ENCODE data around the gene FNBP1L.
"Not testable (repeated sequence)": the region's sequence is repeated elsewhere in the genome, so short reads cannot be mapped to it uniquely, and the experiment has no call there.

FNBP1L gene

GRCh38 chr1:93443454-93443853, 4.5 kb upstream of the FNBP1L start:
- DNase-seq (ENCODE audit: low read depth in 2 of 2), result no peak

GRCh38 chr1:93446837-93447451, 974 bp upstream of the FNBP1L start:
- DNase-seq (ENCODE audit: low read depth in 2 of 2), result no peak

DNA sequence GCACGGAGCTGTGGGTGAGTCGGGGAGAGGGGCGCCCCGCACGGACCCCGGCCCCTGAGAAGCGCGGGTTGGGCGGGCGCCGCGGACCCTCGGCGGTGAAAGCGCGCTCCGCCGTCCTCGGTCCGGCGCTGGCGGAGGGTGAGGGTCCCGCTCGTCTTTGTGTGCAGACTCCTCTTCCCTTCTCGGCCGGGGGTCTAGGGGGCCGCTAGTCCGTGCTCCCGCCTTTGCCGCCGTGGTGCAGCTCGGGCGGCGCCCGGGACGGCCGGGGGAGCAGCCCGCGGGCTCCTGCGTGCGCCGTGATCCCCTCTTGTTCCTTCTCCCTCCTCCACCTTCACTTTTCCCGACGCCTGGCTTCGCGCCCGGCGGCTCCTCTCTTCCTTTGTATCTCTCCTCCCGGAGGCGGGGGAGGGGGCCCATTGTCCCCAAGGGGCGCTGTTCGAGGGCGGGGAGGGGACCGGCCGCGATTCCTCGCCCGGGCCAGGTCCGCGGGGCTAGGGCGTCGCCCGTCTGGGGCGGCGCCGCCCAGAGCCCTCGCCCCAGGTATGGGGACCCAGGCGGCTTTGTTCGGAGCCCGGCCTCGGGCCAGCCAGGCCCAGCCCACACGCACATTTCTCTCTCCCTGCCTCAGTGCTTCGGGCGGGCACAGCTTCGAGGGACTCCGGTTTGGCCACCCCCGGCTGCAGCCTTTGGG, 519 bp downstream of the FNBP1L start:
- no peak for DNase-seq (ENCODE audit: low read depth in 2 of 2)

GRCh38 chr1:93448983-93449804, 1.3 kb downstream of the FNBP1L start:
- no peak for DNase-seq (ENCODE audit: low read depth in 2 of 2)

DNA sequence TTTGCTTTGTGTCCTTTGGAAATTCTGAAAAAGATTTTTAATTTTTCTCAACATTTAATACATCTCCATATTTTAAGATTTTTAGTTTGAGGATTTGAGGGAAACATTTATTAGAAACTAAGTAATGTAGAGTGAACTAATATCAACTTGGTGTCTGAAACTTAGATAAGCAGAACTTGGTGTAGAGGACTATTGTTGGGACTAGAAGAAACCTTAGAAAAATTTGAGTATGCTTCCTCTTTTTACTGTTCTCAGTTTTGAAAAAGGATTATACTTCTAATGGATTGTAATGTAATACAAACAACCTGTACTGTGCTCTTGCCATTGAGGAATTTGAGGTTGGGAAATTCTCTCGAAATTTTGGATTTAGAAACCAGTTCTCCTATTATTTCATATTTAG, 2.4 kb downstream of the FNBP1L start:
- no peak for DNase-seq (ENCODE audit: low read depth in 2 of 2)

DNA sequence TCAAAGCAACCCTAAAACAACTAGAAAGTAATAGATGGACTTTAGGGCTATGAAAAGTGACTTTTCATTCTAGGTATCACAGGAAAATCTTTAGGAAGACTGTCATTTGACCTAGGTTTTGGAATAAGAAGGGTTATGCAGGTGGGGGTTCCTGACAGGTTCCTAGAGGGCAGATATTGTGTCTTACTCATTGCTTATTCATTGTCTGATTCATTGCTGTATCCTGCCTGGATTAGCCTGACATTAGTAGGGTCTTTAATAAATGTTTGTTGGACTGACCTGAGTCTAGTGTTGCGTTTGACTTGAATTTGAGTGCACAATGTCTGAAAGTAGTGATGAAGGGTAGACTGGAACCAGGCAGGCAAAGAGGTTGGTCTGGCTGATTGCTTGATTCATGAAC, 6.0 kb downstream of the FNBP1L start:
- DNase-seq (ENCODE audit: low read depth in 2 of 2), result no peak

GRCh38 chr1:93459126-93459525, 11.2 kb downstream of the FNBP1L start:
- DNase-seq (ENCODE audit: low read depth in 2 of 2), result no peak

DNA sequence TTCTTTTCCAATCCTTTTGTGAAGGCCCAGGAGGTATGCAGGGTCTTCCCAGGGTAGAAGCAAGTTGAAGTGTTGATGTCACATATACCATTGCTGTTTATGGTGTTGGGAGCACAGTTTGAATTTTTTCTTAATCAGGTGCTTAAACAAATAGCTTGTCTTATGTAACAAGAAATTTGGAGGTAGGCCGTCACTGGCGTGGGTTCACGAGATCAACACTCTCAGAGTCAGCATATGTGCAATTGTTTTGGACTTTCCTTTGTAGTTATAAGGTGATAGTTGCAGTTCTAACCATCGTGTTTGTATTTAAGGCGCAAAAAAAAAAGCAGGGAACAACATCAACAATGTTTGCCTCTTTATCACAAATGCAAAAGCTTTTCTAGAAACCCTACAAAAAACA, 13.3 kb downstream of the FNBP1L start:
- no peak for DNase-seq (ENCODE audit: low read depth in 2 of 2)

DNA sequence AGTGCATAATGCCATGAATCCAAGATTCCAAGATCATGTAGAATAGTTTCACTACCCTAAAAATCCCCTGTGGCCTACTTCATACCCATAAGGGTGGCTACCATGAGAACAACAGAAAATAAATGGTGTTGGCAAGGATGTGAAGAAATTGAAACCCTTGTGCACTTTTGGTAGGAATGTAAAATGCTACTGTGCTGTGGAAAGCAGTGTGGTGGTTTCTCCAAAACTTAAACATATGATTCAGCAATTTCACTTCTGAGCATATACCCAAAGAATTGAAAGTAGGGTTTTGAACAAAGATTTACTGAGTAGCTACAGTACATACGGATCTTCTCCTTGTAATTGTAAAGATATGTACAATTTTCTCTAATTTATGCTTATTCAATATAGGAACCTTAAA, 16.0 kb downstream of the FNBP1L start:
- no peak for DNase-seq (ENCODE audit: low read depth in 2 of 2)

GRCh38 chr1:93465371-93466082, 17.6 kb downstream of the FNBP1L start:
- not testable (repeated sequence) for DNase-seq (ENCODE audit: low read depth in 2 of 2)

GRCh38 chr1:93467606-93468005, 19.7 kb downstream of the FNBP1L start:
- no peak for DNase-seq (ENCODE audit: low read depth in 2 of 2)

GRCh38 chr1:93468662-93469061, 20.7 kb downstream of the FNBP1L start:
- DNase-seq (ENCODE audit: low read depth in 2 of 2), result no peak

GRCh38 chr1:93469223-93469622, 21.3 kb downstream of the FNBP1L start:
- DNase-seq (ENCODE audit: low read depth in 2 of 2), result not testable (repeated sequence)

DNA sequence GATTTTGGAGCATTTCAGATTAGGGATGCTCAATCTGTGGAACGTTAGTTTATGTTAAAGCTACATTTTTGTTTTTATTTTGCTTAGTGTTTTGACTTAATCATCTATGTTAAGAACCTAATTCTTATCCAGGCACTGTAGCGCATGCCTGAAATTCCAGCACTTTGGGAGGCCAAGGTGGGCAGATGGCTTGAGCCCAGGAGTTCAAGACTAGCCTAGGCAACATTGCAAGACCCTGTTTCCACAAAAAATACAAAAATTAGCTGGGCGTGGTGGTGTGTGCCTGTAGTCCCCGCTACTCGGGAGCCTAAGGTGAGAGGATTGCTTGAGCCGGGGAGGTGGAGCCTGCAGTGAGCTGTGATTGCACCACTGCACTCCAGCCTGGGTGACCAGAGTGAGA, 23.4 kb downstream of the FNBP1L start:
- no peak for DNase-seq (ENCODE audit: low read depth in 2 of 2)

DNA sequence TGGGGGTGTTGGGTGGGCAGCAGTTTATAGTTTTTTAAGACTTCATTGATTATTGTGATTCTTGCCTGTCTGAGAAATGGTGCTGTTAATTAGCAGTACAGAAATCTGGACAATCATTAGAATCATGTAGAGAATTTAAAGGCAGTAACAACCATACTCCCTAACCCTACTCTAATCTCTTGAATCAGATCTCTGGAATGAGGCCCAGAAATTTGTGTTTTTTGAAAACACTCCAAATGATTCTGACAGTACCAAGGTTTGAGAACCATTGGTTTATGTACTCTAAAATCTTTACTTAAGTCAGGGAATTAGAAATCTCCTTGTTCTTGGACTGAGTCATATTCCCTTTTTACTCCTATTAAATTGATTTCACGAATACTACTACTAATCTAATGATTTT, 24.0 kb downstream of the FNBP1L start:
- DNase-seq (ENCODE audit: low read depth in 2 of 2), result no peak

DNA sequence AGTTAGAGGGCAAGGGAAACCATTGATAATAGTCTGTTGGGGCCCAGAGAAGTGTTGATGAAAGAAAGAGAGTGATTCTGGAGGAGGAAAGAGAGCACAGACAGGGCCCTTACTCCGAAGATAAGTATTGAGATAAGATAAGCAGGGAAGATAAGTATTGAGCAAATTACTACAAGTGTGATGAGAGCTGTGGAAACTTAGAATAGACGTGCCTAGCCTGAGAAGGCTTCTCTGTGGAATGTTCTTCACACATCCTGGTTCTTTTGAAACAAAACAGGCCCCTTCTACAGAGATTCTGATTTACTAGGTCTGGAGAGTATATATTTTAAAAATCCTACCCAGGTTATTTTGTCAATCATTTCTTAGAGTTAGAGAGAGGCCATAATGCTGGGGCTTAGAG, 26.4 kb downstream of the FNBP1L start:
- no peak for DNase-seq (ENCODE audit: low read depth in 2 of 2)

DNA sequence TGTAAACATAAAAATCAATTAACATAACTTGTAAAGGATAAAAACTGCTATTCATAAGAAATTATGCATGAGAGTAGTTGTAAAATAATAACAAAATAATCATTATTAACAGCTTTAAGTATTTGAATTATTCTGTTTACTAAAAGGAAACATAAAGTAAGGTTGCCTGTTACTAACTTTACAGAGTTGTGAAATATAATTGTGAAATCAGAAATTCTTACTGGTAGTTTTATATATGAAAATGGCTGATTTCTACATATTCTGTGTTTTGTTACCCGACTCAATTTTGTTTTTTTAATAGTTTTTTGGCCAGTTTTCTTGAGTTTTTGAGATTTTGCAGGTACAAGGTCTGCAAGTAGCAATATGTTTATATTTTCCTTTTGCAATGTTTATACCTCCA, 27.8 kb downstream of the FNBP1L start:
- DNase-seq (ENCODE audit: low read depth in 2 of 2), result no peak

DNA sequence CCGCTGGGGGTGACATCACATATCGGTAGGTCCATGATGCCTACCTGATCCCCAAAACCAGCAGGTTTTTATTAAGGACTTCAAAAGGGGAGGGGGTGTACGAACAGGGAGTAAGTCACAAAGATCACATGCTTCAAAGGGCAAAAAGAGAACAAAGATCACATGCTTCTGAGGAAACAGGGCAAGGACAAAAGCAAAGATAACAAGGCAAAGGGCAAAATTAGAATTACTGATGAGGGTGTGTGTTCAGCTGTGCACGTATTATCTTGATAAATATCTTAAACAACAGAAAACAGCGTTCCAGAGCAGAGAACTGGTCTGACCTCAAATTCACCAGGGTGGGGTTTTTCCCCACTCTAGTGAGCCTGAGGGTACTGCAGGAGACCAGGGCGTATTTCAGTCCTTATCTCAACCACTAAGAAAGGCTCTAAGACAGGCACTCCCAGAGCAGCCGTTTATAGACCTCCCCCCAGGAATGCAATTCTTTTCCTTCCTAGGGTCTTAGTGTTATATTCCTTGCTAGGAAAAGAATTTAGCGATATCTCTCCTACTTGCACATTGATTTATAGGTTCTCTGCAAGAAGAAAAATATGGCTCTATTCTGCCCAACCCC, 31.3 kb downstream of the FNBP1L start:
- DNase-seq (ENCODE audit: low read depth in 2 of 2), result not testable (repeated sequence)

GRCh38 chr1:93481899-93482298, 34.0 kb downstream of the FNBP1L start:
- not testable (repeated sequence) for DNase-seq (ENCODE audit: low read depth in 2 of 2)

GRCh38 chr1:93483200-93483599, 35.3 kb downstream of the FNBP1L start:
- DNase-seq (ENCODE audit: low read depth in 2 of 2), result no peak

DNA sequence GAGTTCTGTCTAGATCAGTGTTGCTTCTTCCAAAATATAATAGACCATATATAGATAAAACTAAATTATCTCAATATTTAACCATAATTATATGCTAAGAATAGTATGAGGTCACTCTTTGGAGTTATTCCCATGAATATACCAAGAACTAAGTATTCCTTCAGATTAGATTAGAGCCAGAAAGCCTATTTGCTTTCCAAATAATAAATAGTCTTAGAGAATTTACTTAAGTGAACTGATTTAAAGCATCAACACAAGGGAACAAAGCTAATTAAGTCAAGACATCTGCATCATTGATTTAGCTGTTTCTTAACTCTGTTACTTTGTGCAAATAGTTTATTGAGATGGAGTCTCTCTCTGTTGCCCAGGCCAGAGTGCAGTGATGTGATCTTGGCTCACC, 35.7 kb downstream of the FNBP1L start:
- DNase-seq (ENCODE audit: low read depth in 2 of 2), result no peak

- no peak for DNase-seq (ENCODE audit: low read depth in 2 of 2)
Observed at GRCh38 chr1:93488207-93488606, 40.3 kb downstream of the FNBP1L start.
